NCI-H2107 (cell line): Measurements from ENCODE around the gene RGS19.

ENCODE experiments used
- DNase-seq: peaks from one replicate; lab custom pipeline; 2025; lab: John Stamatoyannopoulos, UW

RGS19 gene

DNA sequence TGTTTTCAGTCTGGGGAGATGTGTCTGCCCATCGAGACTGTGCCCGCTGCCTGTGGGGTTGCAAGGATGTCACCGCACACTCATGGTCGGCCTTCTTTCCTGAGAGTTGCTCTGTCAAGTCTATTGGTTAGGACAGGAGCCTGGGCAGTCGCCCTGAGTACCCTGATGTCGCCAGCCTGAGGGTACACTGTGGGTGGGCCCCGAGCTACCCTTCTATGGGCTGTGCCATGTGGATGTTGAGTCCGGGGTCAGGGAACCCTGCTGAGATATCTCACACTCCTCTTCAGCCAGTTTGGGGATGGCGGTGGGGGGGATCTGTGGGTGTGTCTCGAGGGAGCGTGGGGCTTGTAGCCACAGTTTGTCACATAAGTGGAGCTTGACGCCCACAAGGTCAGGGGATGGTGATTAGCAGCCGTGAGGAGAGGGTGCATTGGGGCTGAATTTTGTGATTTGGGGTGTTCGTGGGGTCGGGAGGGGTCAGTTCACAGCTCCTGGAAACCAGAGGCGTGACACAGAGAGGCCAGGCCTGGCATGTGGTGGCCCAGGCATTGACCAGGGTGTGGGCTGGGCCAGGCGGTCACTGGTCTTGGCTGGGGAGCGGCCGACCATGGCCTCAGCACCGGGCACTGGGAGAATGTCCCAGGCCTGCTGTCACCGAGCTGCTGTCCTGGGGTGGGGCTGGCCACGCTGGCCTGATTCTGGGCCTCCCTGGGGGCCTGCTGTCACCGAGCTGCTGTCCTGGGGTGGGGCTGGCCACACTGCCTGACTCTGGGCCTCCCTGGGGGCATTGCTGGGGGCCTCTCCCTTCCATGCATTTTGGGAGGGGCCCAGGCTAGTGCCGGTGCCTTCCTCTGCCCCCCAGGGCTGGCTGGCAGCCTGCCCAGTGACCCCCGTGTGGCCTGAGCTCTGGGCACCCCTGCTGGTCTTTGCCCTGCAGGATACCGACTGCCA is 29.7 kb upstream of the RGS19 start:
- DNase-seq = no peak

DNA sequence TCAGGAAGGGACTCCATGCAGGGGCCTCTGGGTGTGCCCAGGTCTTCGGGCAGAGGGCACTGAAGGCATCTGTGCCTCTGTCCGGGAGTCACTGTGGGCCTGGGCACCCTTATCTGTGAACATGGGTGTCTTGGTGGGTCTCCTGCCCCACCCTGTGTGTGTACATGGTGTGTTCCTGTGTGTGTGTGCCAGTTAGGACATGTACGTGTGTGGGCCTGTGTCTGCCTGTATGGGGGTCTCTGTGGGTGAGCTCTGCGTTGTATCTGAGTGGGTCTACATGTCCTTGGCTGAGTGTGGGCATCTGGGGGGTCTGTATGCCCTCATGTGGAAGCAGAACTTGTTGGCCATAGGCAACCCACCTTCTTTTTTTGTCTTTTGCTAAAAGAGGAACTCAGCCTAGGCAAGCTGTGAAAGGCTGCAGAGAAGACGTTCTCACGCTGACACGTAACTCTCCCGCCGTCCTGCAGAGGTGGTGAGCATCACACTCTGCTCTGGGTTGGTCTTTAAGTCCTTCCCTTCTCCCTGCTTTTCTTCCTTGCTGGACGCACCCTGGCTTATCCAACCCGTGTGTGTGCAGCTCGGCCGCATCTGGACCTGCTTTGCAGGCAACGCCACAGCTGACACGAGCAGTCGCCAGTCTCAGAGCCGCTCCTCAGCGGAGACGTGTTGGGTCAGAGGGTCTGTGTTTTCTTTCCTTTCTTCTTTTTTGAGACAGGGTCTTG is 28.6 kb upstream of the RGS19 start:
- DNase-seq = no peak

DNA sequence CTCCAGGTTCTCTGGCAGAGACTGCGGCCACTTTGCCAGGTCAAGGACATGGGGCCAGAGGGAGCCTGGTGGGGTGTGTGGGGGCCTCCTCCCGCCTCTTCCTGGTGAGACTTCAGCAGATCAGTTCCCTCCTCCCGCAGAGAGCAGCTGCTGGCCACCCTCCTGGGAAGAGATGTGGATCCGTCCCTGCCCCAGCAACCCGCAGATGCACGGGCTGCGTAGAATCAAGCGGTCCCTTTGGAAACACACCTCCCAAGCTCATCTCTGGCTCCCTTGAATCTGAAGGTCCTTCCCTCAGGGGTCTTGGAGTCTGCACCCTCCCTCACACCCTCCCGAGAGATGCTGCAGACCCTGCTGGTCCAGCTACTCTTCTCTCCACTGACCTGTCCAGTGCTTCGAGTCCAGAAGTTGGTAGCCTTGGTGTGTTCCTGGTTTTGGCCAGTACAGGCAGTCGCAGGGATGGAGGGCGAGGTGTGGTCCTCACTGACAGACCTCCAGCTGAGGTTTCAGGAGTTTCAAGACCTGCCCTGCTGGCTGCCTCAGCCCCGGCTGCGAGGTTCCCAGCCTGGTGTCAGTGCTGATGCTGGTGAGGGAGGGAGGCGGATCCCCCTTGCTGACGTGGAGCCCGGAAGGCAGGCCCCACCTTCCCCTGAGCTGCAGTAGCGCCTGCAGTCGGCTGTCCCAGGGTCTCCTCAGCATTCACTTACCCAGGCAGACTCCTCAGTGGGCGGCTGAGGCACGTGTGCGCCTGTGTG is 27.8 kb upstream of the RGS19 start, which contains the start of gene NPBWR2:
Gene NPBWR2 (minus strand): TSS at position 585 of the 755 bp plus-strand sequence. CDS start 734 bp downstream, outside the sequence.
- no peak for DNase-seq

DNA sequence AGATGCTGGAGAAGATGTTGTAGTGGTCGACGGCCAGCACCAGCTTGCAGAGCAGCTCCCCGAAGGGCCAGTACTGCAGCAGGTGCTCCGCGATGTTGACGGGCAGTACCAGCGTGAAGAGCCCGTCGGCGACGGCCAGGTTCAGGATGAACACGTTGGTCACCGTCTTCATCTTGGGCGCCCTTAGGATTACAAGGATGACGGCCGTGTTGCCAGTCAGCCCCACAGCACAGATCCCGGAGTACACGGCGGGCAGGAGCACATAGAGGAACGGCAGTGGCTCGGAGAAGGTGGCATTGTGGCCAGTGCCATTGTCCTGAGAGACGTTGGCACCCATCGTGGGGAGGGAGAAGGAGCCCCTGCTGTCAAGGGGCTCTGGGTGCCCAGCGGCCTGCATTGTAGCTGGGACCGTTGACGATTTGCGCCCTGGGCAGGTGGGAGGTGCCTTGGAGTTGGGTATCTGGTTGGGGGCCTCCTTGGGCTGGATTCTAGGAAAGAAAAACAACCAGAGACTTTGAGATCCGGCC is 27.2 kb upstream of the RGS19 start:
- DNase-seq = no peak

DNA sequence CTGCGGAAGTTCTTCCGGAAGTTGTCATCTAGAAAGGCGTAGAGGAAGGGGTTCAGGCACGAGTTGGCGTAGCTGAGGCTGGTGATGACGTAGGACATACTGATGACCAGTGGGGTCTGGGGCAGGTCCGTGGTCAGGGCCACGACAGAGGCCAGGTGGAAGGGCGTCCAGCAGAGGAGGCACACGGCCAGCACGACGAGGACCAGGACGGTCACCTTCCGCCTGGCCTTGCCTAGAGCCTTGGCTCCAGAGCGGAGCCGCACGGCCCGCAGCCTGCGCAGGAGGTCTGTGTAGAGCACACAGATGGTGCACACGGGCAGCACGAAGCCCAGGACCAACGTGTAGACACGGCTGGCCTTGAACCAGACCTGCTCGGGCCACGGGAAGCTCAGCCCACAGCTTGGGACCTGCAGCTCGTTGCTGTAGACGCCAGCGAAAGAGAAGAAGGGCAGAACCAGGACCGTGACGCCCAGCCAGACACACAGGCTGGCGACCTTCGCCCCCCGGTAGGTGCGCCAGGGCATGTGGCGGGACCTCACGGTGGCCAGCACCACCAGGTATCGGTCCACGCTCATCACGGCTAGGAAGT is 26.6 kb upstream of the RGS19 start:
- DNase-seq = no peak

DNA sequence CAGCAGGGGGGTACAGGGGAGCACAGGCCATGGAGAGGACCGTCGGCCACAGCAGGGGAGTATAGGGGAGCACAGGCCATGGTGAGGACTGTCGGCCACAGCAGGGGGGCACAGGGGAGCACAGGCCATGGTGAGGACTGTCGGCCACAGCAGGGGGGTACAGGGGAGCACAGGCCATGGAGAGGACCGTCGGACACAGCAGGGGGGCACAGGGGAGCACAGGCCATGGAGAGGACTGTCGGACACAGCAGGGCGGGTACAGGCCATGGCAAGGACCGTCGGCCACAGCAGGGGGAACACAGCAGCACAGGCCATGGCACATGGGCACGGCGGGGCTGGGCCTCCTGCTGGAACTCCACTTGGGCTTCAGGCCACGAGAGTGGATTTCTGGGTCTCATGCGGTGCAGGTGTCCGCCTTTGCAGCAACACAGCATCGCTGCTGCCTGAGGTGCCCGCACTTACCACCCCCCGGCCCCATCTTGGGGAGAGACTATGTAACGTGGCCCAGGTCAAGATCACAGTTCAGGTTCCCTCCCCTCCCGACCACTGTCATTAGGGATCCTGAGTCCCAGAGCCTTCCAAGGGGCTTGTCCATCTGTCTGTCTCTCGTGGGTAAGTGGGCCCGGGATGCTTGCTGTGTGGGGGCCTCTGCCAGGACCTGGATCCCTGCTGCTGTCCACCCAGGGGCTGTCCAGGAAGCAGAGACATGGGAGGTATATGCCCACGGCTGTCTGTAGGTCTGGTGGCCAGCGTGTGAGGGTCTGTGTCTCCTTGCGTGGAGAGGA is 25.5 kb upstream of the RGS19 start:
- DNase-seq = no peak

DNA sequence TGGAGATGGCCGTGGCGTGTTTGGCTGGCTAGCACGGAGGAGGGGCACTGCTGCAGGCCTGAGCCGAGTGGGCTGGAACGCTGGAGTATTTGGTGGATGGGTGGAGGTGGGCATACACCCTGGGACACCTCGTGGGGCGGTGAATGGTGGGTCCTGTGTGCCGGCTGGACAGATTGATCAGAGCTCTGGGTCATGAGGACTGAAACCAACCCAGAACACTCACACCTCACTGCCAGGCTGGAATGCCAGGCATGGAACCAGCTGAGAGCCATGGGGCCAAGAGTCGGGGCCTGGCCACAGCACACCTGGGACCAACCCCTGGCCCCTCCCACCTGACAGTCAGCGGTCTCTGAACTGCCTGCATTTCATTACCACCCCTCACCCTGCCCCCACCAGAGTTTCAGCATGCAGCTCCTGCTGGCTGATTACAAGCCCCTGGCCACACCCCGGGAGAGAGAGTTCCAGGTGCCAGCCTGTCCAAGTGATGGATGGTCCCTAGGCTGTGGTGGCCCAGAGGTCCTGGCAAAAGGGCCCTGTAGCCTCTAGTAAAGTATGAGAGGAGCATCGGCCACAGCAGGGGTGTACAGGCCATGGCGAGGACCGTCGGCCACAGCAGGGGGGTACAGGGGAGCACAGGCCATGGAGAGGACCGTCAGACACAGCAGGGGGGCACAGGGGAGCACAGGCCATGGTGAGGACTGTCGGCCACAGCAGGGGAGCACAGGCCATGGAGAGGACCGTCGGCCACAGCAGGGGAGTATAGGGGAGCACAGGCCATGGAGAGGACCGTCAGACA is 24.8 kb upstream of the RGS19 start:
- DNase-seq = no peak

DNA sequence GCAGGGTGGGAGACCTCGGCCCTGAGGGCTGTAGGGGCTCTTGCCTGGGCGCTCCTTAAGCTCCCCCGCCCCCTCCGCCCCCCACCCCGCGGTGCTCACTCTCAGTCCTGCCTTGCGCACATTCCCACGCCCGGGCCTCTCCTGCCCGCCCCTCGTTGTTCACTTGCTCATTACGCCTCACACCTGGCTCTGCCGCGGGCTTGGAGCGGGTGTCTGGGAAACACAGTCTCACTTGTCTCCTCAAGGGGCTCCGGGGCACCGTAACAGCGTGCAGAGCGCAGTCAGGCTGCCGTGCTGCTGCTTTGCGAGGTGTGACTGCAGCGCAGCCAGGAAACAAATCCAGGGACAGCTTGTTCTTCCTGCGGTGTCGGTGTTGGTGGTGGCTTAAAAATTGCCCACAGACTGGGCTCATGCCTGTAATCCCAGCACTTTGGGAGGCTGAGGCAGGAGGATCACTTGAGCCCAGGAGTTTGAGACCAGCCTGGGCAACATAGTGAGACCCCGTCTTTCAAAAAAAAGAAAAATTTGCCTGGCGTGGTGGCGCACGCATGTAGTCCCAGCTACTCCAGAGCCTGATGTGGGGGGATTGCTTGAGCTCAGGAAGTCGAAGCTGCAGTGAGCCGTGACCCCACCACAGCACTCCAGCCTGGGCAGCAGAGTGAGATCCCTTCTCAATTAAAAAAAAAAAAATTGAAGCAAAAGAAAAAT is 23.5 kb upstream of the RGS19 start:
- DNase-seq = peak; percentile 86

DNA sequence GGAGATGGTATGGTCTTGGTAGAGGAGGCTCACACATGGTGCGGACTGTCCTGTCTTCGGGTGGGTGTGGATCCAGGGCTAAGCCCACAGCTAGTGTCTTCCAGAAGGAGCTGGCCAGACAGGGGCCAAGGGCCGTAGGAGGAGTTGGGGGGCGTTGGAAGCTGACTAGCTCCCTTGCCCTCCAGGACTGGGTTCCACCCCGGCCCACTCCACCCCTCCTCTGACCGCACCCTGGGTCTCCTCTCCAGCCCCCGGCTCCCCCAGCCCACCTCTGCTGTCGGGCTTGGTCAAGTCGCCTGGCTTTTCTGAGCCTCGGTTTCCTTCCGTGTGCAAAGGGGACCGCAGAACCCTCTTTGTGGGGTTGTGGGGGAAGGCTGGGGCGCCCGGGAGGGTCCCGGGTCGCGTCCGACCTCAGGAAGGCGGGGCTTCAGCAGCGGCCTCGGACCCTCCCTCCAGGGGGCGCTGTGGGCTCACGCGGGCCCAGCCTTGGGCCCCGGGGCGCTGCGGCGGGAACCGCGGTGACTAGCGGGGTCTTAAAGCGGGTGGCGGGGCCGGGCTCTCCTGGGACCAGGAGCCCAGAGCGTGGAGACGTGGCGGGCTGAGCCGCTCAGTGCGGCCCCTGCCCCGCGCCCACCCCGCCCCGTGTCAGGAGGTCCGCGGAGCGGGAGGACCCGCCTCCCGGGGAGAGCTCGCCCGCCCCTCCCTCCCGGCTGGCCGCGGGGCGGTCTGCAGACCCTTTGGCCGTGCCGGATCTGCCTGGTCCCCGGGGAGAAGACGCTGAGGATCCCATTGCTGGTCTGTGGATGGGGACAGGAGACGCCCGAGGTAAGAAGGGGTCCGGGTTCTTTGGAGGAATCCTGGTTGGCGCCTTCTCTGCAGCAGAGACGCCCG is 22.7 kb upstream of the RGS19 start:
- DNase-seq = no peak

DNA sequence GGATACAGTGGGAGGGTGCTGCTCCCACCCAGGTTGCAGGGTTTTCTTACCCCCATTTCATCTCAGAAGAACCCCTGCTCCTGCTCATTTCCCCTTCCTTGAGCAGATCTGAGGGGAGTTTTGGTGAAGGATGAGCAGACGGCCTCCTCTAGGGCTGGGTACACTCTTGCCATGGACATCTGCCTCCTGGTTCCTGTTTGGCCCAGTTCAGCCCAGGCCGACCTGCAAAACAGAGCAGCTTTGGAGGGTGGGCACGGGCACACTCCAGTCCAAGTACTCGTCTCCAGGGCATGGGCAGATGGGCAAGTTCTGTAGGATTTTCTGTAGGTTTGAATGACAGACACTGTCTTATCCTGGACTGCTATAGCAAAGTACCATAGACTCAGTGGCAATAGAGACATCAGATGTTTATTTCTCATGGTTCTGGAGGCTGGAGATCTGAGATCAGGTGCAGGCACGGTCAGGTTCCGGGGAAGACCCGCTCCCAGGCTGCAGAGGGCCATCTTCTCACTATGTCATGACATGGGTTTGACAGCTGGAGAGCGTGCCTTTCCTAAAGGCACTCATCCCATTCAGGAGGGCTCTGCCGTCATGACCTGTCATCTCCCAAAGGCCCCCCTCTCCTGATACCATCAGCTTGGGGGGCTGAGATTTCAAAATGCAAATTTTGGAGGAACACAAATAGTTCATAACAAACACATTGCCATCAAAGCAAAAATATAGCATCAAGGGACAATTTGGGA is 21.8 kb upstream of the RGS19 start:
- DNase-seq = no peak

DNA sequence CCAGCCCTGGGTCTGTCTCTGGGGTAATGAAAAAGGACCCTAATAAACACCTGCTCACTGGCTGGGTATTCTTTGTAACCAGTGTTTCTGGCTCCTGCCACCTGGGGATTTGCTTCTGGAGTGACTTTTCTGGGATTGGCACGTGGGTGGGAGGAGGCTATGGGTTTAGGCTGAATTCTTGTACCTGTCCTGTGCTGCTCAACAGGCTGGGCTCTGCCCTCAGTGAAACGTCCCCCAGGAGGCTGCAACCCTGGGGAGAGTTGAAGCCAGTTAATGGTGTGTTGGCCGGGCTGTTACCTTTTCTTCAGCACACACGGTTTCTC is 21.2 kb upstream of the RGS19 start:
- DNase-seq = no peak

DNA sequence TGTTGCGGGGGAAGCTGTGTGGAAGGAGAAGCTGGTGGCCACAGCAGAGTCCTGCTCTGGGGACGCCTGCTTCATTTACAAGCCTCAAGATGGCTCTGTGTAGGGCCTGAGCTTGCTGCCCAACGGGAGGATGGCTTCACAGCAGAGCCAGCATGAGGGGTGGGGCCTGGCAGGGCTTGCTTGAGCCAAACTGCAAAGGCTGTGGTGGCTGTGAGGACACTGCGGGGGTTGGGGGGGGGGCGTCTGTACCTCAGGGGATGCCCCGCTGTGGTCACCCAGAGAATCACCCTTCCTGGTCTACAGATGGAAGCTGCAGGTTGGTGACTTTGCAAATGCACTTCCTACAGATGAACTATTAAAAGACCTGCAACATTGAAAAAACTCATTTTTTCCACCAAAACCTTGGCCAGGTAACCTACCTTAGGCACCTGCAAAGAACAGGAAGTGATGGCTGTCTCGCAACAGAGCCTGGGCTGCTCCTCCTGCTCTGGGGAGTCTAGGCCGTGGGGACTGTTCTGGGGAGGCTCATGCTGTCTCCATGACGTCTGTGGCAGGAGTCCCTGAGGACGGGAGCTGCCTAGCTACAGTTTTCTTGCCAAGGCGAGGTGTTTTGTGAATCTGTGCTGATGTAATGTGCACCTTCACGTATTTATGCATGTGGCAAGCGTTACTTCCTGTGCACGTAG is 20.7 kb upstream of the RGS19 start:
- peak; percentile 82 for DNase-seq

DNA sequence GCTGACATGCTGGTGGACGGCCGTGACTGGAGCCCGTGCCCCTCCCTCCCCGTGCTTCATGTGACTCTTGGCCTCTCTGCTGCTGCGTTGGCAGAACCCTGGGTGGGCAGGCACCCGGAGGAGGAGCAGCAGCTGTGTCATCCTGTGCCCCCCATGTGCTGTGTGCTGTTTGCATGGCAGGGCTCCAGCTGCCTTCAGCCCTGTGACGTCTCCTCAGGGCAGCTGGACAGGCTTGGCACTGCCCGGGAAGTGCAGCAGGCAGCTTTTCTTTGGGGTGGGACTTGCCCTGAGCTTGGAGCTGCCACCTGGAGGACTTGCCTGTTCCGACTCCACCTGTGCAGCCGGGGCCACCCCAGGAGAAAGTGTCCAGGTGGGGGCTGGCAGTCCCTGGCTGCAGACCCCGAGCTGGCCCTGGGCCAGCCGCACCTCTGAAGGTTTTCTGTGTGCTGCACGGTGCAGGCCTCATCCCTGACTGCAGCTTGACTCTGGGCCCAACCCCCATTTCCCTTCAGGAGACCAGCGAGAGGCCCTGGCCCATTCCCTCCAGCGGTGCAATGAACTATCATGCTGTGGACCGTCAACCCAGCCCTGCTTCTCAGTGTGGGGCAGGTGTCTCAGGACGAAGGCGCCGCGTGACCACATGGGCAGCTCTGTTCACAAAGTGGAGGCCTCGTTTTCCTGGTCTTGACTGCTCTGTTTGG is 19.9 kb upstream of the RGS19 start:
- no peak for DNase-seq

DNA sequence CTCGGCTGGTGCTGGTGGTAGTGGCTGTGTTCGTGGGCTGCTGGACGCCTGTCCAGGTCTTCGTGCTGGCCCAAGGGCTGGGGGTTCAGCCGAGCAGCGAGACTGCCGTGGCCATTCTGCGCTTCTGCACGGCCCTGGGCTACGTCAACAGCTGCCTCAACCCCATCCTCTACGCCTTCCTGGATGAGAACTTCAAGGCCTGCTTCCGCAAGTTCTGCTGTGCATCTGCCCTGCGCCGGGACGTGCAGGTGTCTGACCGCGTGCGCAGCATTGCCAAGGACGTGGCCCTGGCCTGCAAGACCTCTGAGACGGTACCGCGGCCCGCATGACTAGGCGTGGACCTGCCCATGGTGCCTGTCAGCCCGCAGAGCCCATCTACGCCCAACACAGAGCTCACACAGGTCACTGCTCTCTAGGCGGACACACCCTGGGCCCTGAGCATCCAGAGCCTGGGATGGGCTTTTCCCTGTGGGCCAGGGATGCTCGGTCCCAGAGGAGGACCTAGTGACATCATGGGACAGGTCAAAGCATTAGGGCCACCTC is 19.2 kb upstream of the RGS19 start:
- DNase-seq = no peak

DNA sequence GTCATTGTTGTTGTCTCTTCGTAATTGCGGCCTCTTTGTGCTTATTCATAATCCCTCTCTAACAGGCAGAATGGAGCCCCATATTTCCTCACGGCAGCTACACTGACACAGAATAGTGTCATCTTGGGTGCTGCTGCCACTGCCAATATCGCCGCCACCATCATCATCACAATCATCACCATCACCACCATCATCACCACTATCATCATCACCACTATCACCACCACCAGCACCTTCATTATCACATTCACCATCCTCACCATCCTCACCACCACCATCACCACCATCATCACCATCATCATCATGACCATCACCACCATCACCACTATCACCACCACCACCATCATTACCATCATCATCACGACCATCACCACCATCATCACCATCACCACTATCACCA is 17.2 kb upstream of the RGS19 start:
- no peak for DNase-seq

DNA sequence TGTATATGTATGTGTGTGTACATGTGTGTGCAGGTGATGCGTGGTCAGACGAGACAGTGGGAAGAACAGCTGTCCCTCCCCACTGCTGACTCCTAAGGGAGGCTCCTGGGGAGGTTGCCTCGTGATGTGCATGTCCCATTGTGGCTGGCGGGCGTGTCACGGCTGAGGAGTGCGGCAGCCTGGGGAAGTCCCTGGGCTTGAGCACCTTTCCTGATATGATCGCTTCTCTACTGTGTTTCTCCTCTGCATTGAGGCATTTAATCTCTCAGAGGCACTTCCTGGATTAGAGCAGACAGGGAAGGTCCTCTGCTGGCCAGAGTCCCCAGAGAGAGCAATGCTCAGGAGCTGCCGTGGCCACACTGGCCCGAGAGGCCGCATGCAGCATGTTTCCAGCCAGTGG is 16.6 kb upstream of the RGS19 start:
- no peak for DNase-seq
